ENCODE data around the gene EEF1AKMT1.
A peak's percentile ranks its signal among the peaks of the same experiment; 100 is the strongest.

GRCh38 chr13:20711301-20712044 lies 62.3 kb downstream of the EEF1AKMT1 start:
- TF ChIP-seq CTCF (IDR thresholded peaks at IDR 0.05) (peak in 1 of 6 experiments; percentile 8), POLR2A (IDR thresholded peaks at IDR 0.05) (no peak)

All from Peyer's patch (tissue), 4 donors.